ENCODE data around the gene MEIKIN. TPM values are rescaled to one million over a fixed set of nuclear protein-coding genes. Genes with fewer than 3 reads are reported as not detected.
A peak's percentile ranks its signal among the peaks of the same experiment; 100 is the strongest.

MEIKIN gene
- total RNA-seq, 4 donors from 2014 or later: 0.60 to 14.8 TPM; not detected in 2

DNA sequence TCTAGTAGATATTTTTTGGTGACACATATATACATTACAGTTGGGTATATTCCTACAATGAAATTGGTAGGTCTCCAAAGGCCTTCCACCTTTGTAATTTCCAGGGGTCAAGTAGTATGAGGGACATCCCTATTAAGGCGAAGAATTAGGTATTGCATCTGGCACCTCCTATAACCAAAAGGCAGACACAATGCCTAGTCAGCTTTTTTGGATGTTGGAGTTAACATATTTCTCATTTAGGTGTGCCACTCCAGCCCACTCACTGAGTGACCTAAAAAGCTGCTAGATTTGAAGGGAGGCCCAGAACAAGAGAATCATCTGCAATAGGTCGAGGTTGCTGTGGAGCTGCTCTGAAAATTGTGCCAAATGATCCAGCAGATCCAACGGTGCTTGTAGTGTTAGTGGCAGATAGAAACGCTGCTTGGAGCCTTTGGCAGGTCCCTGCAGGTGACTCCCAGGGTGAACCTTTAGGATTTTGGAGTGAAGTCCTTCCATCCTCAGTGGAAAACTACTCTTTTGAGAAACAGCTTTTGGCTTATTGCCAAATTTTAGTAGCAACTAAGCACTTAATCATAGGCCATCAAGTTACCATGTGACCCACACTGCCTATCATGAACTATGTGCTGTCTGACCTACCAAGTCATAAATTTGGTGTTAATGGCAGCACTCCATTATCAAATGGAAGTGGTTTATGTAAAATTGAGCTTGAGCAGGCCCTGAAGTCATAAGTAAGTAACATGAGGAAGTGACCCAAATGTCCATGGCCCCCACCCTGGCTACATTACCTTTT, 132.9 kb downstream of the MEIKIN start:
- TF ChIP-seq, protein P1, sequence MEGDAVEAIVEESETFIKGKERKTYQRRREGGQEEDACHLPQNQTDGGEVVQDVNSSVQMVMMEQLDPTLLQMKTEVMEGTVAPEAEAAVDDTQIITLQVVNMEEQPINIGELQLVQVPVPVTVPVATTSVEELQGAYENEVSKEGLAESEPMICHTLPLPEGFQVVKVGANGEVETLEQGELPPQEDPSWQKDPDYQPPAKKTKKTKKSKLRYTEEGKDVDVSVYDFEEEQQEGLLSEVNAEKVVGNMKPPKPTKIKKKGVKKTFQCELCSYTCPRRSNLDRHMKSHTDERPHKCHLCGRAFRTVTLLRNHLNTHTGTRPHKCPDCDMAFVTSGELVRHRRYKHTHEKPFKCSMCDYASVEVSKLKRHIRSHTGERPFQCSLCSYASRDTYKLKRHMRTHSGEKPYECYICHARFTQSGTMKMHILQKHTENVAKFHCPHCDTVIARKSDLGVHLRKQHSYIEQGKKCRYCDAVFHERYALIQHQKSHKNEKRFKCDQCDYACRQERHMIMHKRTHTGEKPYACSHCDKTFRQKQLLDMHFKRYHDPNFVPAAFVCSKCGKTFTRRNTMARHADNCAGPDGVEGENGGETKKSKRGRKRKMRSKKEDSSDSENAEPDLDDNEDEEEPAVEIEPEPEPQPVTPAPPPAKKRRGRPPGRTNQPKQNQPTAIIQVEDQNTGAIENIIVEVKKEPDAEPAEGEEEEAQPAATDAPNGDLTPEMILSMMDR (IDR thresholded peaks at IDR 0.05): no peak
- no peak for ATAC-seq (ENCODE audit: low FRiP score)
- no peak for DNase-seq (ENCODE audit: low spot score)

DNA sequence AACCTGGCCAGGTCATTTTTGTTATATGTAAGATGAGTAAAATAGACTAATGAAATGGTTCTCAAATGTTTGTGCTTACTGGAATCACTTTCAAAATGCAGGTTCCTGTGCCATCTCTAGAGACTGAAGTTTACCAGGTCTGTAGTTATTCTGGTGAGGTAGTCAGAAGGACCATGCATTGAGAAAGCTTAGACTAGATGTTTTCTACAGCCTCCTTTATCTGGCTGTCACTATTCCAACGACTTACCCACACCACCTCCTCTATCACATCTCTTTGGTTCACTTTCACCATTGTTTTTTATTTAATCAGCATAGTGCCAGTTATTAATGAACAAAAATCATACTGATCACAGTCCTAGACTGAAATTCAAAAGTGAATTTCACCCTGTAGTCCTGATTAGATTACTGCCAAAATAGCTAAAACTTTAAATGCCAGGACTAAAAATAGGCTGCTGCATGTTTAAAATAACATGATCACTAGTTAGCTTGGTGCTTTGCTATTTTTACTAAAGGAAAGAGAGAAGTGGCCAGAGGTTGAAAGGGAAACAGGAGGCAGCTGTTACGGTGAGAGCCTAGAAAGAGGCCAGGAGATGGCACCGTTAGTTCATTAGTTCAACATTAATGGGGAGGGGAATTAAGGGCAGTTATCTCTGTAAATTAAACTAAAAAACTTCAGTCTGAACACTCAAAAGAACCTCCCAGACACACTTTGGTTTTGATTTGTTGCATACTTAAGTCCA, 134.8 kb downstream of the MEIKIN start:
- TF ChIP-seq, protein P1 (IDR thresholded peaks at IDR 0.05): no peak
- no peak for DNase-seq (ENCODE audit: low spot score)
- no peak for ATAC-seq (ENCODE audit: low FRiP score)

DNA sequence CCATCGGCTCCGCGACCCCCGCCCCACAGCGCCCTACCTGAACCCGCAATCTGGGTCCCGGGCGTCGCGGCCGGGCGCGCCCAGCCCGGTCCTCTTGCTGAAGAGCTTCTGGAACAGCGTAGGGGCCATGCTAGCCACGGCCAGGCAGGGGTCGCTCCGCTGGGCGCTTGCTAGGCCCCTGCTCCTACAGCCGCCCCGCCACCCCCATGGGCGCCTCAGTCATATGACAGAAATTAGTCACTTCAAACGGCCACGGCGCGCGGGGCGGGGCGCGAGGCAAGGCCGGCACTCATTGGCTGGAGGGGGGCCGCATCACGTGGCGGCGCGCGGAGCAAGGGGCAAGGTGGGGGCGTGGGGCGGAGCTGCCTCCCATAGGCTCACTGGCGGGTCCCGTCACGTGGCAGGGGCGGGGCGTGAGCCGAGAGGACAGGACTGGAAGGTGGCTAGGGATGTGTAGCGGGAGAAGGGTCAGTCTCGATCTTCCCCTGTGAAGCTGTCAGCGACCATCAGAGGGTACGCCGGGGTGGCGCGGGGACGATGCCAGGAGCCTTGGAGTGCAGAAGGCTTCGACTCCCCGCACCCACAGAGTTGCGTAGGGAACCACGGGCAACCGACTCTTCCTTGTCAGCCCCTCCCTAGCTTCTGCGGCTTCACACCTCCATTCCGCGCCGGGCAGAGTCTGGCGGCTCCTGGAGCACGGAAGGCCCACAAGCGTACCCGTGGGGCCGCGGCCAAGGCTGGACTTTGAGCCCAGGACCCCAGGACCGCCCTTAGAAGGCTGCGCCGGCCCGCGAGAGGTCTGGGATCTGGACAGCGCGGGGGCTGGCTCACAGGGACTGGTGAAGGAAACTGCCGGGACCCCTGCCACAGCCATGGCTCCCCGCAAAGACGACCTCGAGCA, 148.4 kb downstream of the MEIKIN start, which contains the start of gene FNIP1:
FNIP1 (minus strand) TSS at position 225 of the 901 bp plus-strand sequence; CDS start at position 129, 96 bp downstream.
- ATAC-seq (ENCODE audit: low FRiP score) (peak; percentile 98), DNase-seq (ENCODE audit: low spot score) (peak; percentile 96)
- TF ChIP-seq, protein P1 (IDR thresholded peaks at IDR 0.05): no peak

DNA sequence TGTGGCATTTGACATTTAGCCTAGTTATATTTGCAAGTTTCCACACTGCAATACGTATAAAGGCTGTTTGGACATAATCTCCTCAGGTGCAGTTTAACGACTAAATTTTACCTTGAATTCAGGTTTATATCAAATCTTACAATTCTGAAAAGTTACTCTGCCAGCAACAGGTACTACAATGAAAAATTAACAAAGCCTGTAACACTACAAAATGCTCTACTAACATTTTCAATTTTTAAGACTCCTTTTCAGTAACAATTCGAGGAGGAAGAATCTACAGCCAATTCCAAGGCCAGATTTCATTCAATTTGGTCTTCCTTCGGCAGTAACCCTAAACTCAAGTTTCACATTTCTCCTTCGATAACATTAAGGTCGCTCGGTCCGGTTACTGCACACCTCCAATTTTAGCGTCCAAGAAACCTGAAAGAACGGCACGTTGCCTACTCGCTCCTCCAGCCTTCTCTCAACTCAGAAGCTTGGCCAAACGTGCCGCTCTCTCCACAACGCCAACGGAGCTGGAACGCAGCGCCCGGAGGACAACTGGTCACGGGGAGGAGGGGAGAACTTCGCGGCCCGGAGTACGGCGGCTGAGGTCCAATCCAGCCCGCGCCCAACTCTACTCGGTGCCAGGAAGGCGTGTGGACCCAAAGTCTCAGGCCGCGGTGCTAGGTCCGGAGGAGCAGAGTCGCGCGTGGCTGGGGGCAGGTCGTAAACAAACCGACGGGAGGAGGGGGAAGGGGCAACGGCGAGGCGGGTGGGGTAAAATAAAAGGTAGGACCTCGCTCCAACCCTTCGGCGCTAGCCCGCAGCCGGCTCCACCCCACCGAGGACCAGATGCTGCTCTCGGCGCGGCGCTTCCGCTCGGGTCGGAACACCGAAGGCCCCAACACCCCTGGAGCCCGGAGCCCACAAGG, 149.3 kb downstream of the MEIKIN start:
- peak; percentile 63 for ATAC-seq (ENCODE audit: low FRiP score)
- peak; percentile 38 for DNase-seq (ENCODE audit: low spot score)
- TF ChIP-seq, protein P1 (IDR thresholded peaks at IDR 0.05): no peak

DNA sequence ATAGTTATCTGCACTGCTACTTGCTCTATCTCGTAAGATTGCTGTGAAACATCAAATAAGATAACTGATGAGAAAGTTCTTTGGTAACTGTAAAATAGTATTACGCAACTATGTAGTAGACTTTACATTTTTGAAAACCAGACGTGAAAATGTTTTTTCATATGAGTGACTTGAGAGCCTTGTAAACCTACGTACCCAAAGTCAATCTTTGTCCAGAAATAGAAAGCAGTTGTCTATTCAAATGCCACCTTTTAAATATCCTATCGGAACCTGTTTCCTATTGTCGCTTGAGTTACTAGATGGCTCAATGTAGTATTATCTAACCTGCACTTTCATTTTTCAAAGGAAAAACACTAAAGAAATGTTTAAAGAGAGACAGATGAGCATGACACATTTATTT, 150.2 kb downstream of the MEIKIN start:
- no peak for ATAC-seq (ENCODE audit: low FRiP score)
- no peak for DNase-seq (ENCODE audit: low spot score)
- TF ChIP-seq, protein P1 (IDR thresholded peaks at IDR 0.05): no peak

DNA sequence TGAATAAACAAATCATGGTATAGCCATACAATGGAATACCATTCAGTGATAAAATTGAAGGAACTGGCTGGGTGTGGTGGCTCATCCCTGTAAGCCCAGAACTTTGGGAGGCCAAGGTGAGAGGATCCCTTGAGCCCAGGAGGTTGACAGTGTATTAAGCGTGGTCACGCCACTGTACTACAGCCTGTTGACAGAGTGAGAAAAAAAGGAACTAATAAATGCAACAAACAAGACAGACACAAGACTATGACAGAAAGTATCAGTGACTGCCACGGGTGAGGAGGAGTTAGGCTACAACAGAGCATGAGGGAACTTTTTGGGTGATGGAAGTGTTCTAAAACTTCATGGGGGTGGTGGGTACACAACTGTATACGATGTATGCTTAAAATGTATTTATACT, 150.9 kb downstream of the MEIKIN start:
- ATAC-seq (ENCODE audit: low FRiP score) (no peak), DNase-seq (ENCODE audit: low spot score) (no peak)
- TF ChIP-seq, protein P1 (IDR thresholded peaks at IDR 0.05): no peak
